CD4-positive, alpha-beta T cell treated with Interleukin-1 beta for 1 hour (primary cell): Measurements from ENCODE around the gene YEATS2.

Experiments used
- DNase-seq, 2 donors: peaks; one replicate each; pipeline ENCODE4 v3.0.0-alpha.2; 2020 to 2022

The YEATS2 gene

DNA sequence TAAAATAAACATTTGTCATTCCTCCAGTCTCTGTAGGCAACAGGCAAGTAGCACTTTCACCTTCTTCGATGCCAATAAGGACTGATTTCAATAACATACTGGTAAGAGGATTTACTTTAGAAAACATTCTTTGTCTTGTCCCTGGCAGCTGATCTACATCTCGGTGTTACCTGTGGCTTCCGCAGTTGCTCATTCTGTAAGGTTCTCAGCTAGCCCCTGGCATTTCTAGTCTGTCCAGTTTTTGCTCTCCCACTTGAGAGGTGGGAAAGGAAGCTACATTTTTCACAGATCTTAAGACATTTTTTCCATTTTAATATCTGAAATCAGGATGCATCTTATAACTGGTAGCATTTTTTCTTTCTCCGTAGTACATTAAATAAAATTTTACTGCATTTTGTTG is 147.5 kb downstream of the YEATS2 start:
- no peak for DNase-seq

DNA sequence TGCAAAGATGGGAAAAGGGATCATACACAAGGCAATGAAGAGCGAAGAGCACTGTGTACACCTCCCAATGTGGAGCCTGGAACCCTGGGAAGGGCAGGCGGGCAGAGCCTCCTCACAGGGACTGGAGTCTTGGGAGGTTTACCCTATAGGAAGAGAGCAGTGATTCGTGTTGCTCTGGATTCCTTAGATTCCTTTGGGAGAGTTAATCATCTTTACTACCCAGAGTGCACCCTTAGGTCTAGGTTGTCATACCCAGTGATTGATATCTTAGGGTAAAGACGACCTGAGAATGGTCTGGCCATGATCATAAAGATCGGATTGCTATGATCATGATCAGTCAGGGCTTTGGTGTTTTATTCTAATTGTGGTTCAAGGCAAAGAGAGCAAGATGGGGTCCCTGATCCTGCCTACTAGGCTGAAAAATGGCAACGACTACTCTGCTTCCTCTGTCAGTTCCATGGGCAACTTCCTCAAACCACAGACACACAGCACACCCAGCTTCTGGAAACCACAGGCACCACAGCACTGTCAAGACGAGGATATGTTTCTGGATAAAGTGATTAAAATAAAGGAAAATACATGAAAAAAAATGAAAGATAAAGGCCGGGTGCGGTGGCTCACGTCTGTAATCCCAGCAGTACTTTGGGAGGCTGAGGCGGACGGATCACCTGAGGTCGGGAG is 148.2 kb downstream of the YEATS2 start:
- no peak for DNase-seq

DNA sequence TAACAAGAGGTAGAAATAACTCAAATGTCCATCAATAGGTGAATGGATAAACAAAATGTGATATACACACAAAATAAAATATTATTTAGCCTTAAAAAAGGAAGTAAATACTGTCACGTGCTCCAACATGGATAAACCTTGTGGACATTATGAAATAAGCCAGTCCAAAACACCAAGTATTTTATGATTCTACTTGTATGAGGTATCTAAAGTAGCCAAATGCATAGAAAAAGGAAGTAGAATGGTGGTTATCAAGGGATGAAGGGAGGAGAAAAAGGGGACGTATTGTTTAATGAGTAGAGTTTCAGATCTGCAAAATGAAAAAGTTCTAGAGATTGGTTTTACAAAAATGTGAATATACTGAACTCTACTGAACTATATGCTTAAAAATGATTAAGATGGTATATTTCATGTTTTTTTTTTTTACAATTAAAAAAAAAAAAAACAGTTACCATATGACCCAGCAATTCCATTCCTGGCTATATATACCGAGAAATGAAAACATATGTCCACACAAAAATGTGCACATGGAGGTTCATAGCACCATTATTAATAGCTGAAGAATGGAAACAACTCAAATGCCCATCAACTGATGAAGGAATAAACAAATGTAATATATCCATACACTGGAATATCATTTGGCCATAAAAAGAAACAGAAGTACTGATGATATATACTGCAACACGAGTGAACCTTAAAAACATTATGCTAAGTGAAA is 156.9 kb downstream of the YEATS2 start:
- DNase-seq = no peak

DNA sequence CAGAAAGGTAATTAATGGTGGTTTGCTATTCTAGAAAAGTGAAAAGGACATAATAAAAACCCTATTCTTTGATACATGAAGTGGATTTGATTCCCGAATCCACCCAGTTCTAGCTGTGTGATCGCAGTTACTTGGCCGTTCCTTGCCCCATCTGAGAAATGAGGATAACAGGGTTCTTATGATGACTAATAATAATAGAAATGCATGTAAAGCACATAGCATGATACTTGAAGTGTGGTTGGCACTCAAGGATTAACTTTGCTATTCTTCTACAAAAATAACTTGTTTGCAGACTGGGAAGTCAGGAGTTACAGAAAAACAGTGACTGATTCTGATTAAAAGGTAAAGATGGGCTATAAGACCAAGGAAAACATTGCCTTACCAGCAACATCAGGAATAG is 160.3 kb downstream of the YEATS2 start:
- no peak for DNase-seq
